Activated gamma-delta T cell (primary cell): ENCODE measurements around the gene TNFSF12.
A peak's percentile ranks its signal among the peaks of the same experiment; 100 is the strongest.
"Not testable (repeated sequence)": the region's sequence is repeated elsewhere in the genome, so short reads cannot be mapped to it uniquely, and the experiment has no call there.

Experiments
- DNase-seq: peaks from one replicate; lab custom pipeline; 2025; lab: John Stamatoyannopoulos, UW

The TNFSF12 gene

DNA sequence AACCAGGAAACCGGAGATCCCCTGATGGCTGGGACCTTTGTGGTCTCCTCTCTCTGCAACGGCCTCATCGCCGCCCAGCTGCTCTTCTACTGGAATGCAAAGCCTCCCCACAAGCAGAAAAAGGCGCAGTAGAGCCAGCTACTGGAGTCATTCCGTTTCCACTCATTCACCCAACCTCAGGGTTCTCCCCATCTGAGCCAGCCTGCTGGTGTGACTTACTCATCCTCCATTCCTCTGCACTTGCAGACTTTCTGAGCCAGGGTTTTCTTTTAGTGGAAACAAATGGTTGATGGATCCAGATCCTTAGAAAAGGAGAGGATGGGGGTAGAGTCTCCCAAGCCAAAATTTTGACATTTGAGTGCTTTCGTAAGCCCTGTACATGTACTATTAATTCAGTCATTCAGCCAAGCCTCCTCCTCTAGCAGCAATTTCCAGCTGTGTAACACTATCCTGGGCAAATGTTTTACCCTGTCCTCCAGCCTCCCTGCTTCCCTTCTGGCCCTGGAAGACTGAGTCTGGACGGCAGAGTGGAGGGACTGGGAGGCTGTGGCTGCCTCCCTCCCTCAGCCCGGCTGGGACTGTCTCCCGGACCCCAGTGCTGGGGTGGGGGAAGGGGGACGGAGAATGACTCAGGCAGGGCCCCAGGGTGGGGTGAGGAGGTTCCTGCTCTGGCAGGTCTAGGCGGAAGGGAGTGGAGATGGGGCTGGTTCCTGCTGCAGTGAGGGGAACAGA is 38.7 kb downstream of the TNFSF12 start:
- DNase-seq: no peak

DNA sequence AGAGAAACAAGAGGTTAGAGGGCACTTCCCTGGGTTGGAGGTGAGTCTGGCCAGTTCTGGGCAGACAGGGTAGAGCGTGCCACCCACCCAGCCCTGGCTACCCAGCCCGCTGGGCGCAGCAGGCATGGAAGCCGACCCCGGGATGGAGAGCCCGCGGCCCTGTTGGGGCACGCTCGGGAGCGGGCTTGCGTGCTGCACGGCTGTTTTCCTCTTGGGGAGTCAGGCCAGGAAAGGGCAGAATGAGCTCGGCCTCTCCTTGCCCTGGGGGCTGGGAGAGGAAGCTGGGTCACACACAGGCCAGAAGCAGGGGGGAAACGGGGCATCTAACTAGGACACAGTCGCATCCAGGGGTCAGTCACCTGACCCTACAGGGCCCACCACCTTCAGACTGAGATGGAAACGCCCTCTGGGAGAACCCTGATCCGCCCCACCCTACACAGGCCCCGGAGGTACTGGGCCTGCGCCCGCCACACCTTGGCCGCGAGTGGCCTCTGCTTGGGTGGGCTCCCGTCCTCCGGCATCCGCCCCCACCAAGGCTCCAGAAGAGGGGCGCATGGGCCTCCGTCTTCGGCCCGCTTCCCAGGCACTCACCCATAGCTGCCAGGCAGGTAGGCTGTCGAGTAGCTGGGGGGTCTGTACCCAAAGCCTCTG is 39.8 kb downstream of the TNFSF12 start:
- no peak for DNase-seq

DNA sequence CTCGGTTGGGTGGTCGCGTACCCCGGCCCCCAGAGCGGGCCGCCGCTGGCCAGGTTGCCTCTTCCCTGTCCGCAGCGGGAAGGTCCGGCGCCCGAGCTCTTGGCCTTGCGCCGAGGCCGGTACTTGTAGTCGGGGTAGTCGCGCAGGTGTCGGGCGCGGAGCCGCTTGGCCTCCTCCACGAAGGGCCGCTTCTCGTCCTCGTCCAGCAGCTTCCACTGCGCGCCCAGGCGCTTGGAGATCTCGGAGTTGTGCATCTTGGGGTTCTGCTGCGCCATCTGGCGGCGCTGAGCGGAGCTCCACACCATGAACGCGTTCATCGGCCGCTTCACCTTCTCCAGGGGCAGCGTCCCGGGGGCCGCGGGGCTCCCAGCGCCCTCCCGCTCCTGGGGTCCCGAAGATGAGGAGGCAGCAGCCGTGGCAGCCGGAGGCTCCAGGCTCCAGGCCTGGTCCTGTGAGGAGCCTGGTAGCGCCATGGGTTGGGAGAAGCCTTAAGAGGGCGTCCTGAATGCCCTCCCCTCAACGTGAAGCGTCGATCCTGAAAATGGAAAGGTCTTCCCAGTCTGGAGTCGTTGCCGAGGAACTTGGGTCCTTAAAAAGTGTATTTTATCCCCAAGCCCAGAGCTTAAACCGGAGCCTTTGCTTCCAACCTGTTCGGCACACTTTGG is 40.5 kb downstream of the TNFSF12 start:
- peak; percentile 24 for DNase-seq

DNA sequence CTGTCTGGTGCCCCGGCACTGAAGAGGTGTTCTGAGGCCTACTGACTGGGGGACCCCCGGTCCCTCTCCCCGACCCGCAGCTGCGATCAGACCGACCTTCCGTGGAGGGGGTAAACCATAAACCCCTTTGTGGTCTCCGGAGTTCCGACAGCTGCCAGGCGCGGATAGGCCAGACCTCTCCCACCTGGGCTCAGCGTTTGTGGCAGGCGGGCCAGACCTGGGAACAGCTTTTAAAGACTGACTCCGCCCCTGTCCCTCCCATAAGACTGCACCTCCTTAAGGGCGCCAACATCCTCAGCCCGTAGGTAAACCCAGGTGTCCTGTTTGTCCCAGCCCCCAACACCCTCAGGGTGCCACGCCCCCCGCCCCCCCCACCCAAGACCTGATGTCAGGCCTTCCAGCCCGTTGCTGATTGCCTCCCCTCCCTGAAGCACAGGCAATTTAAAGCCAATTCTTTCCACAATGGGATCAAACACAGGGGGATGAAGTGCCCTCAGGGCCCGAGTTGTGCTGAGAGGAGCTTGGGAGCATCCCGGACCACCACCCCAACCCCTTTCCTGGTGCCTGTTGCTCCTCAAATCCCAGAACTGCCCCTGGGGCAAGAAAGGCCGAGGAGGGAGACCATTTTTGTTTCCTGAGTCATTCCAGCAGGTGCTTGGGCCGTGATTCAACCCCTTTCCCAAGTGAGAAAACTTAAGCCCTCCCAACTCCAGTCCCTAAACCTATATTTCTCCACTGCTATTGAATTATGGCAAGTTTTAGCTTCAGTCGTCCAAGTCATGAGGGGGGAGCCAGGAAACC is 41.2 kb downstream of the TNFSF12 start, which contains the start of gene SOX15:
Gene SOX15 (minus strand): TSS at position 204 of the 801 bp plus-strand sequence. CDS start 418 bp downstream, outside the sequence.
- DNase-seq: no peak

DNA sequence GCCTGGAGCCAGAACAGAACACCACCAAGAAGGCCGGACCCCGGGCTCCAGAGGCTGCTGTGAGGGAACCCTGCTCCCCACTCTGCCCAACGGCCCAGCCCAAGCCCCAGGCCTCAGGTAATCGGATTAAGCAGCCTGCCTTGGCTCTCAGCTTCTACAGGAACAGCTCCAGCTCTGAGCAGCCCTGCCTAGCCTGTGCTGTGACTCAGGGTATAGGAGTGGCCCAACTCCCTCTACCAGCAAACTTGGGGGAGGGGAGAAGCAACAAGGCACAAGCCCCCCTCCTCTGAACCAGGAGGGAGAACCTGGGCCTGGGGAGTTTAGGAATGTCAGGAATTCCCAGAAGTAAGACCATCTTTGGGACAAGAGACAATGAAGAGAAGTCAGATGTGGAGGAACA is 41.9 kb downstream of the TNFSF12 start:
- DNase-seq: no peak

DNA sequence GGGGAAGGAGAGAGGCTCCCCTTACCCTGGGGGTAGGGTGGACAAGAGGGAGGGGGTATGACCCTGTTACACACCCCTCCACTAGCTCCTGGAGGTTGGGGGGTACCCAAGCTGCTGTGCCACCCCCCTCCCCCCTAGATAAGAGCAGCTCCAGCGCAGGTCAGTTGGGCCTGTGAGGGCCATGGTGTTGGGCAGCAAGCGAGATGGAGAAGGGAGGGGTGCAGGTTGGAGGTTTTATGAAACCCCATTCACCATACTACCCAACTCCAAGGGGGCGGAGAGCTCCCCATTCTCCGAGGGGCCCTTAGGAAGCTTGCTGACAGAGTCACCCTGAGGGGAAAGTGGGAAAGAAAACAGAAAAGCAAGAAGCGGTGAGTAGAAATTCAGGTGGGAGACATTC is 42.7 kb downstream of the TNFSF12 start:
- DNase-seq: no peak

DNA sequence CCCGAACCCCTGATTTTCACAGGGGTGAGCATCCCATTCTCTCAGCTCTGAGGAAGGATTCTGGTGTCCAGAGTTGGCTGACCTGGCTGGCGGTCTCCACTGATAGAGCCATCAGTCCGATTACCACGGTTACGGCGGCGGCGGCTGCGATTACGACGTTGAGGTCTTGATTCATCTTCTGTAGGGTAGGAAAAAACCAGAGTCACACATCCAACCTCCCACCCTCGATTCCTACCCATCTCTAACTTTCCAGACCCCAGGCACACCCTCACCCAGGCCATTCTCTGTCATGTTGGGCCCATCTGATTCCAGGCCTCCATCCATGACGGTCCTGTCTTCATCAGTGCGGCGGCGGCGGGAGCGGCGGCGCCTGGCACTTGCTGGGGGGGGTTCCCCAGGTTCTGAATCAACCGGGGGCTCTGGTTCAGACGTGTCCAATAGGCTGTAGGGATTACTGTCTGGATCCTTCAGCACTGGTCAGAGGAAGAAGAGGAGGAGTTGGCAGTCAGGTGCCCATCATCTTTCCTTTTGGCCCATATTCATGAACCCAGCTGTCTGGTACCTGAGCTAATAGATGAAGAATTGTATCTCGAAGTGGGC is 43.7 kb downstream of the TNFSF12 start:
- DNase-seq: no peak

DNA sequence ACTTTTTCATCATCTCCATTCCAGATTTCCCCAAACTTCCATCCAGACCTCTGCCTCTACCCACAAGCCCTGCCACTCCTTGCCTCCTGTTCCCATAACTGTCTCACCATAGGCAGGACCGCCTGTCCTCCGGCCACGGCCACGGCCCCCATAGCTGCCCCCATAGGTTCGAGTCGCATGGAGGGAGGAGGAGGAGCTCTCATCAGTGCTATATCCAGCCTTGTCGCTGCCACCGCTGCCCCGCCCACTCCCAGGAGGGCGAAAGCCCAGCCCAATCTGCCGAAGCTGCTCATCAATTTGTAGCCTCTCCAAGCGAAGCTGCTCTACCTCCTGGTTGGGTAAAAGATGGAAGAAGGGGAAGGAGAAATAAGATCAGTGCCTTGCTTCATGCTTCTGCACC is 44.4 kb downstream of the TNFSF12 start:
- DNase-seq: no peak

DNA sequence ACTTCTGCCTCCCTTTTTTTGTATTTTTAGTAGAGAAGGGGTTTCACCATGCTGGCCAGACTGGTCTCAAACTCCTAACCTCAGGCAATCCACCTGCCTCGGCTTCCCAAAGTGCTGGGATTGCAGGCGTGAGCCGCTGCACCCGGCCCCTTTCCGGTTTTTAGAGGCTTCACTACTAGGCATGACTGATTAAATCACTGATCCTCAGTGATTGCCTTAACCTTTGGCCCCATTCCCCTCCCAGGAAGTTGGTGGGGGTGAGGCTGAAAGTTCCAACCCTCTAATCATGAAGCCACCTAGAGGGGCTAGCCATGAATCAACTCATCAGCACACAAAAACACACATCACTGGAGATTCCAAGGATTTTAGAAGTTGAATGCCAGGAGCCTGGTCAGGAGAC is 48.7 kb downstream of the TNFSF12 start:
- not testable (repeated sequence) for DNase-seq

DNA sequence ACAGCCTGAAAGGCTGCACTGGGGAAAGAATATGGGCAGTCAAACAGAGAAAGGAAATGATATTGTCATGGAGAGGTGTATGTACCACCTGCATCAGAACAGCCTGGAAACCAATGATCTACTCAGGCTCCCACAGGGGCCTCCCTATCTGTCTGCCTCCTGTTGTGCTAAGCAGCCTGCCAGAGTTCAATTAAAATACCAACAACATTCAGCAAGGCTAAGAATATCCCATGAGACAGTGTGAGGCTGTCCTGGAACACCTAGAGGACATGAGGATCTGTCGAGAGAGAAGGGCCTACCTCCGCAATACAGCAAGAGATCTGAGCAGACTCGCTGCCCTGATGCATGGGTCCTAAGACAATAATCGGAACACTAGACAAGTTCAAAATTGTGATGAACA is 57.4 kb downstream of the TNFSF12 start:
- DNase-seq: no peak
